H7 (cell line): ENCODE data around the gene ABCG1. TPM values are rescaled to one million over a fixed set of nuclear protein-coding genes. Genes with fewer than 3 reads are reported as not detected.

ENCODE experiments used
- DNase-seq: peaks from one replicate; pipeline ENCODE4 v3.0.0; 2012
- H3K27me3 ChIP-seq: 2 replicates; pipeline ENCODE4 v1.6.0; 2011; ENCODE audit warnings: mild to moderate bottlenecking, low read length; ENCODE audit not compliant: control insufficient read depth, insufficient read depth
- H3K36me3 ChIP-seq: replicated peaks from 2 replicates; pipeline ENCODE4 v1.5.1; 2011; ENCODE audit warnings: low read length; ENCODE audit not compliant: control insufficient read depth, insufficient read depth
- H3K4me3 ChIP-seq: 2 replicates; pipeline ENCODE4 v1.5.1; 2011; ENCODE audit warnings: low read depth, mild to moderate bottlenecking, control low read depth, low read length, moderate library complexity; ENCODE audit not compliant: insufficient read depth
- total RNA-seq: library from RNA; depleted of rRNA; stranded (reverse); fragments of >200 nt; shearing (Covaris generic); gene quantifications from 2 replicates; pipeline ENCODE4 v1.2.3, GENCODE V29; 2014

The ABCG1 gene
- total RNA-seq, 1 experiment from 2014 or later = 0.07 TPM

DNA sequence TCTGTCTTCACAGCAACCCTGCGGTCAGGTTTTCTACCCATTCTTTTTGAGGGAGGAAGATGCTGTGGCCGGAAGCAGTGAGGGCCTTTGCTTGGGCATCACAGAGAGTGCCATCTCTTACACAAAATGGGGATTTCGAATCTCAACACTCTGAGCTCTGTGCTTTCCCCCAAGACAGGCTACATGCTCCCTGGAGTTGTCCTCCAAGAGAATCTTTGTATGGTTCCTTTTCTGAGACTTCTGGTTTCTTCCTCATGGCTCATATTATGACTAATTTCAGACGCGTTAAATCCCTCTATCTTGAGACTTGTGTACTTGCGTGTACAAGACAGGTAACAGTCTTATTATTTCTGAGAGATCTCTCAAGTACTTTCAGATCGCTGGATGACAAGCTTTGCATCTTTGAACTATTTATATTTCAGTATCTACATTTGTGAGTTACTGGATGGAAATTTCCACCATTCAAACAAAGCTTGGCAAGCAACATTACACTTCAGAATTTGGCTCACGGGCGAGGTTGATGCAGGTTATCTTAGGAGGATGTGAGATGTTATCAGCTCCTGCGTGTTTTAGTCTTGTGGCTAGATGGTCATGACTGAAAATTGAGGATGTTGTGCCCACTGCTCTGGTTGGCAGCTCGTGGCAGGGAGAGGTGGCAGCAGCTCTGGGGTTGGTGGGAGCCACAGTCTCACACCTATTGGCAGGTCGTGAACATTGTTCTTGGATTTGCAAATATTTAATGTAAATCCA, 19.4 kb downstream of the ABCG1 start:
- Histone ChIP-seq H3K36me3 (no peaks in the 10 kb centered on the region), H3K27me3 (peaks cover 30% of the 10 kb centered on the region), H3K4me3 (no peak overlapping the region)
- DNase-seq = no peak

GRCh38 chr21:42239556-42239955, 20.6 kb downstream of the ABCG1 start:
- Histone ChIP-seq H3K27me3 (peaks cover 22% of the 10 kb centered on the region), H3K4me3 (no peak overlapping the region), H3K36me3 (no peaks in the 10 kb centered on the region)
- DNase-seq = no peak

DNA sequence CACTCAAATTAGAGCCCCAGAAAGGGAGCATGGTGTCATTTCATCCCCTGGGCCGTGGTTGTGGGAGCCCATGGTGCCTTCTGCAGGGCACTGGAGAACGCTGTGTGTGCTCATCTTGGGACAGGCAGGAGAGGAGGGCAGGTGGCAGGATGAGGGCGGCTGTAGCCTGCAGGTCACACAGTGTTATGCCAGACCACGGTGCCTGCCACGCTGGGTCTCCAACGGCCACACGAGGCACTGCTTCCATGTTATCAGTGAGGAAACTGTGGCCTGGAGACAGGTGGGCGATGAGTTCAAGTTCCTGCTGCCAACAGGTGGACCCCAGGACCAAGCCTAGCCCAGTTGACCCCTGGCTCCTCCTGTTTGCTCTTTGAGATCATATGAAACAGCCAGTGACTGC, 21.0 kb downstream of the ABCG1 start:
- DNase-seq = no peak
- H3K36me3 ChIP-seq = no peaks in the 10 kb centered on the region
- H3K27me3 ChIP-seq = peaks cover 20% of the 10 kb centered on the region
- H3K4me3 ChIP-seq = no peak overlapping the region

GRCh38 chr21:42242611-42243010, 23.7 kb downstream of the ABCG1 start:
- Histone ChIP-seq H3K27me3 (peaks cover 1% of the 10 kb centered on the region; the same call in 1 of the 2 replicates), H3K36me3 (no peaks in the 10 kb centered on the region), H3K4me3 (no peak overlapping the region)
- DNase-seq = no peak

DNA sequence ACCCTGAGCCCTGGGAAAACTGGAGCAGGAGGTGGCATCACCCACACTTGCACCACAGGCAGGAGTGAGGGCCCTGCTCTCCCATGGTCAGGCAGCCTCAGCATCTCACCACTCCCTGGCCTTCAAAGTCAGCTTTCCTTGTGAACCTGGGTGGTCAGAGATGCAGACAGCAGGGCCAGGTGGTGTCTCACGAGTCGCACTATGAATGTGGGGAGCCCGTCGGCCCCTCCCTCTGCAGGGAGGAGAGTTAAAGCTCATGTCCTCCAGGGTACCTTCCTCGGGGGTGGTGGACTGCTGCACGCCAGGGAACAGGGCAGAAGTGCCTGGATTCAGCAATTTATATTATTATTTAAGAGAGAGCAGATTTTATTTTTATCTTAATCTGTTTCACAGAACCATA, 24.1 kb downstream of the ABCG1 start:
- Histone ChIP-seq H3K36me3 (no peaks in the 10 kb centered on the region), H3K4me3 (no peak overlapping the region), H3K27me3 (no peaks in the 10 kb centered on the region)
- DNase-seq = no peak

DNA sequence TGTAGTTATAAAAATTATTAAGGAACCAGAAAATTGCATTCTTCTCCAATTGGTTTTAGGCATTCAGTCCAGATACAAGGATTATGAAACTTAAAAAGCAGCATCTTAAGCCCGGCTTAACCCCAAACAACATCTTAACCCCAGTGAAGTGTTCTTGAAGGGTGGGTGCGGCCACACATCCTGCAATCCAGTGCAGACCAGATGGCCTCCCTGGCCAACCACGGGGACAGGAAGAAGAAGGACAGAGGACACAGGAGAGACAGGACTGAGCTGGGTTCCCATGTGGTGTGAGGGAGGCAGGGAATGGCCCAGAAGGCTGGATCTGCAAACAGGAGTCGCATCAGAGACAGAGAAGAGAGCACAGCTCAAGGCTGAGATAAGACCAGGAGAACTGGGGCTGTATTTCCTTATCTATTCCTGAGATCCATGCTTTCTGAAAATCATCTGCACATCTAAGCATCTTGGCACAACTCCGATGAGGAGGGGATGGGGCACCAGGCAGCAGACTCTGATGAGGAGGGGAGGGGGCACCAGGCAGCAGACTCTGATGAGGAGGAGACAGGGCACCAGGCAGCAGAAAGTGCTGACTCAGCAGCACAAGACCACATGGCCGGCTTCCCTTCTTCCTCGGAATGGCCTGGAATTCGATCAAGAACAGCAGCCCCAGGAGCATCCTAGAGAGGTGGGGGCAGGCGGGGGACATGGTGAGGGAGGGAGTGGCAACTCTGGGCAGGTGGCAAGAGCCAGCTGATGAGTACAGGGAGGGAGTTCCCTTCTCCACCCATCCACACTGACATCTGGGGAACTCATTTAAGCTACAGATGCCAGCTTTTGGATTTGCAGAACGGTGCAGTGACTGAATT, 26.6 kb downstream of the ABCG1 start:
- peak; percentile 76 for DNase-seq
- Histone ChIP-seq H3K36me3 (no peaks in the 10 kb centered on the region), H3K4me3 (no peak overlapping the region), H3K27me3 (no peaks in the 10 kb centered on the region)

GRCh38 chr21:42247716-42248115, 28.8 kb downstream of the ABCG1 start:
- DNase-seq = no peak

GRCh38 chr21:42248241-42248640, 29.3 kb downstream of the ABCG1 start:
- DNase-seq = no peak
- Histone ChIP-seq H3K36me3 (no peaks in the 10 kb centered on the region), H3K27me3 (peaks cover 2% of the 10 kb centered on the region; the same call in 1 of the 2 replicates), H3K4me3 (no peak overlapping the region)

More at GRCh38 chr21:42247716-42248115, 28.8 kb downstream of the ABCG1 start:
- H3K27me3 ChIP-seq = no peaks in the 10 kb centered on the region
- H3K4me3 ChIP-seq = no peak overlapping the region
- H3K36me3 ChIP-seq = no peaks in the 10 kb centered on the region

DNA sequence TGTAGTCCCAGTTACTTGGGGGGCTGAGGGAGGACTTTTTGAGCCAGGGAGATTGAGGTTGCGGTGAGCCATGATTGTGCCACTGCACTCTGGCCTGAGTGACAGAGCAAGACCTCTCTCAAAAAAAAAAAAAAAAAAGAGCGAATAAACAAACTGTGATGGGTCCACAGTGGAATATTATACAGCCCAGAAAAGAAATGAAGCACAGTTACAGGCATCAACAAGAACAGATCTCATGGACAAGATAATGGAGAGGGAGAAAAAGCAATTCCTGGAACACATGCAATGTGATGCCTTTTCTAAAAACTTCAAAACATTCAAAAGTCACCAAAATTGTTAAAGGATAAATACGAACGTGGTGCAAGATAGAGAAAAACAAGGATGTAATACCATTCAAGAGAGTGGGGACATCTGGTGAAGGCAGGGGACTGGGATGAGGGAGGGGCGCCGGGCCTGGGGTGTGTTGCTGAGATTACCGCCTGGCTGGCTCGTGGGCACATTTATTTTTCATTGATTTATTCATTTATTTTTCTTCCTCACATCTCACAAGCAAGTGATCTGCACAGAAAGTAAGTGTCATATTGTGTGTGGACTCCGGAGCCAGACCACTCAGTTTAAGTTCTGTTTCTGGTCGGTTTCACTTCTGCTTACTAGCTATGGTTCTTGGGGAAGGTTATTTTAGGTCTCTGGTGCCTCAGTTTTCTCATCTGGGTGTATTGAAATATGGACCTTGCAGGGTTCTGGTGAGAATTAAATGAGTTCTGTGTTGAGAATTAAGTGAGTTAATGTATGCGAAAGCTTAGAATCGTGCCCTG, 30.1 kb downstream of the ABCG1 start:
- no peak for DNase-seq
- Histone ChIP-seq H3K36me3 (no peaks in the 10 kb centered on the region), H3K4me3 (no peak overlapping the region), H3K27me3 (peaks cover 2% of the 10 kb centered on the region; the same call in 1 of the 2 replicates)

- no peak for DNase-seq
- peaks cover 2% of the 10 kb centered on the region; the same call in 1 of the 2 replicates for H3K27me3 ChIP-seq
- no peak overlapping the region for H3K4me3 ChIP-seq
- H3K36me3 ChIP-seq = no peaks in the 10 kb centered on the region
These were observed 31.8 kb downstream of the ABCG1 start for GRCh38 chr21:42250422-42251403.

DNA sequence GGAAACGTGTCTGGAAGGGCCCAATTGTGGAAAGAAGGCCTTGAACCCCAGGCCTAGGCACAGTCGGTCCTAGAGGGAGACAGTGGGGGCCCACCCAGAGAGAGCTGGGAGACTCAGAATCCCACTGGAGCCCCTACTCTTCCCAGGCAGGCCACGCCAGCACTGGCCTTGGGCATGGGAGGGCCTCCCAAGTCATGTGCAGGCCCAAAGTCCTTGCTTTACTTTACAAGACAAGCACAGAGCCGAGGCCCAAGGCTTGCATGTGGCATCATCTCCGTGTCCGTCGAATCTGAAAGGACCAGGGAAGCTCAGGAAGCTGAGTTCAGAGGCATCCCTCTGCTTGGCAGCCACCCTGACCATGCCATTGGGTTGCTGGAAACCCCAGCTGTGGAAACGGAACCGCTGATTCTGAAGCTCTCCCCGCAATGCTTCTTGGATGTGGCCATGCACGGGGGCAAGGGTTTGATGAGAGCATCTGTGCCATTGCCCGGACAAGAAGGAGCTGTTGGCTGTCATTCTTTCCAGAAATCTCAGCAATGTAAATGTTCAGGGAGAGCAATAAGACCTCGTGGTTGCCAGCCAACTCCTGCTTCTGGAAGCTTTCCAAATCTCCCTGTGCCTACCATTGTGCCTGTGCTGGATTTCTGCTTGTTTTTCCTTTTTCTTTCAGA, 32.8 kb downstream of the ABCG1 start:
- DNase-seq = no peak
- no peak overlapping the region for H3K4me3 ChIP-seq
- H3K27me3 ChIP-seq = peaks cover 2% of the 10 kb centered on the region; the same call in 1 of the 2 replicates
- H3K36me3 ChIP-seq = no peaks in the 10 kb centered on the region

DNA sequence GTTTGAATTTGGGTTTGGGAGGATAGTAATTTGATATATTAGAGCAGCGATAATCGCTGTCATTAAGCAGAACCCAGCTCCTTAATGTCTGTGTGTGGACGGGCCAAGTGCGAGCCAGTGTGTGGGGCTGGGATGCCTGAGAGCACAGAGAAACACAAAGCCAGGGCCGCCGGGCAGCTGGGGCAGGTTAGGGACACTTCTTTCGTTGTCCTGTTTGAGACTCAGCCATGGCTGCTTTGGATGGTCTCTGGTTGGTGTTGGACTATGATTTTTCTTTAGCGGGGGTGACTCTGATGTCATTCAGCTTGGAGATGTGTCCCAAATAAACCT, 33.4 kb downstream of the ABCG1 start:
- no peak for DNase-seq
- H3K36me3 ChIP-seq = no peaks in the 10 kb centered on the region
- no peak overlapping the region for H3K4me3 ChIP-seq
- peaks cover 2% of the 10 kb centered on the region; the same call in 1 of the 2 replicates for H3K27me3 ChIP-seq

- Histone ChIP-seq H3K27me3 (peaks cover 2% of the 10 kb centered on the region; the same call in 1 of the 2 replicates), H3K4me3 (no peak overlapping the region), H3K36me3 (no peaks in the 10 kb centered on the region)
- no peak for DNase-seq
These were observed 33.9 kb downstream of the ABCG1 start for GRCh38 chr21:42252778-42253340.
